Loucy (cell line): ENCODE data around the gene DSG4.

Experiments used
- H2AFZ ChIP-seq: fragments of 200-600 bp; sonication (generic); 2 replicates; pipeline ENCODE4 v1.6.0; 2016; ENCODE audit warnings: antibody characterized with exemption, mild to moderate bottlenecking, low read length, moderate library complexity
- H3F3A ChIP-seq: fragments of 200-600 bp; 2 replicates; pipeline ENCODE4 v1.6.0; 2016; ENCODE audit warnings: antibody characterized with exemption, low read depth, mild to moderate bottlenecking
- H3K27me3 ChIP-seq: fragments of 200-600 bp; sonication (generic); 2 replicates; pipeline ENCODE4 v1.6.1; 2014; ENCODE audit warnings: low read length, mild to moderate bottlenecking; ENCODE audit not compliant: insufficient read depth, poor library complexity, severe bottlenecking
- H3K36me3 ChIP-seq: fragments of 200-600 bp; sonication (generic); 2 replicates; pipeline ENCODE4 v1.6.1; 2016; ENCODE audit warnings: low read length; ENCODE audit not compliant: insufficient read depth
- H3K4me1 ChIP-seq: fragments of 200-600 bp; sonication (generic); 2 replicates; pipeline ENCODE4 v1.5.1; 2014; ENCODE audit warnings: low read length, mild to moderate bottlenecking; ENCODE audit not compliant: insufficient read depth, poor library complexity, severe bottlenecking
- H3K4me2 ChIP-seq: fragments of 200-600 bp; sonication (generic); 2 replicates; pipeline ENCODE4 v1.6.0; 2014; ENCODE audit warnings: antibody characterized with exemption, low read length, low read depth, mild to moderate bottlenecking; ENCODE audit not compliant: poor library complexity, severe bottlenecking
- H3K4me3 ChIP-seq: fragments of 200-600 bp; sonication (generic); 2 replicates; pipeline ENCODE4 v1.5.1; 2014; ENCODE audit warnings: low read length, mild to moderate bottlenecking, mixed read lengths; ENCODE audit not compliant: poor library complexity, severe bottlenecking
- H3K79me2 ChIP-seq: fragments of 200-600 bp; sonication (generic); 2 replicates; pipeline ENCODE4 v1.6.1; 2014; ENCODE audit warnings: low read length; ENCODE audit not compliant: insufficient read depth
- H3K9ac ChIP-seq: fragments of 200-600 bp; sonication (generic); 2 replicates; pipeline ENCODE4 v1.6.0; 2014; ENCODE audit warnings: mild to moderate bottlenecking, low read depth, low read length, moderate library complexity; ENCODE audit not compliant: poor library complexity, severe bottlenecking
- H3K9me2 ChIP-seq: fragments of 200-600 bp; sonication (generic); replicated peaks from 2 replicates; pipeline ENCODE4 v1.6.1; 2016; ENCODE audit warnings: low read depth, low read length, mixed read lengths
- H3K9me3 ChIP-seq: fragments of 200-600 bp; sonication (generic); 2 replicates; pipeline ENCODE4 v1.6.1; 2014; ENCODE audit warnings: mild to moderate bottlenecking, antibody characterized with exemption, low read length, low read depth; ENCODE audit not compliant: insufficient read depth
- H4K20me1 ChIP-seq: fragments of 200-600 bp; sonication (generic); 2 replicates; pipeline ENCODE4 v1.6.0; 2014; ENCODE audit warnings: antibody characterized with exemption, low read length, mild to moderate bottlenecking; ENCODE audit not compliant: insufficient read depth, poor library complexity, severe bottlenecking
- CTCF ChIP-seq: fragments of 200-600 bp; sonication (generic); conservative IDR thresholded peaks from 2 replicates; pipeline ENCODE4 v1.5.1; 2014; ENCODE audit warnings: mild to moderate bottlenecking, antibody characterized with exemption, low read length
- EZH2phosphoT487 ChIP-seq: fragments of 200-600 bp; IDR thresholded peaks from 2 replicates; pipeline ENCODE4 v1.6.1; 2018; ENCODE audit warnings: antibody characterized with exemption, mild to moderate bottlenecking, moderate library complexity, borderline replicate concordance

Gene DSG4

GRCh38 chr18:31420032-31420431 is 43.5 kb downstream of the DSG4 start:
- H3K4me2 ChIP-seq: no peak overlapping the region
- no peaks in the 10 kb centered on the region for H3K9me2 ChIP-seq

GRCh38 chr18:31420524-31420923 is 43.9 kb downstream of the DSG4 start:
- no peak for TF ChIP-seq EZH2phosphoT487
- TF ChIP-seq CTCF: no peak
- Histone ChIP-seq H3F3A (no peaks in the 10 kb centered on the region), H3K9me2 (no peaks in the 10 kb centered on the region), H3K27me3 (no peaks in the 10 kb centered on the region), H4K20me1 (no peaks in the 10 kb centered on the region), H3K4me3 (no peak overlapping the region), H3K36me3 (no peaks in the 10 kb centered on the region), H3K4me1 (no peaks in the 10 kb centered on the region), H2AFZ (no peak overlapping the region), H3K9me3 (no peaks in the 10 kb centered on the region), H3K4me2 (no peak overlapping the region), H3K79me2 (no peaks in the 10 kb centered on the region), H3K9ac (no peak overlapping the region)

More at GRCh38 chr18:31420032-31420431, 43.5 kb downstream of the DSG4 start:
- H2AFZ ChIP-seq: no peak overlapping the region
- no peaks in the 10 kb centered on the region for H3K36me3 ChIP-seq
- no peaks in the 10 kb centered on the region for H3K9me3 ChIP-seq
- no peak overlapping the region for H3K4me3 ChIP-seq
- H3F3A ChIP-seq: no peaks in the 10 kb centered on the region
- H3K4me1 ChIP-seq: no peaks in the 10 kb centered on the region
- TF ChIP-seq CTCF (no peak), EZH2phosphoT487 (no peak)
- no peaks in the 10 kb centered on the region for H3K27me3 ChIP-seq
- H3K9ac ChIP-seq: no peak overlapping the region
- H4K20me1 ChIP-seq: no peaks in the 10 kb centered on the region
- H3K79me2 ChIP-seq: no peaks in the 10 kb centered on the region

GRCh38 chr18:31424383-31424988 is 47.9 kb downstream of the DSG4 start:
- H3K36me3 ChIP-seq: no peaks in the 10 kb centered on the region

More at GRCh38 chr18:31424383-31424988, 47.9 kb downstream of the DSG4 start:
- Histone ChIP-seq H4K20me1 (no peaks in the 10 kb centered on the region), H3F3A (no peaks in the 10 kb centered on the region), H3K4me2 (no peak overlapping the region), H3K9me2 (no peaks in the 10 kb centered on the region), H3K9me3 (no peaks in the 10 kb centered on the region), H3K4me1 (no peaks in the 10 kb centered on the region), H3K9ac (no peak overlapping the region), H3K79me2 (no peaks in the 10 kb centered on the region), H3K27me3 (no peaks in the 10 kb centered on the region), H3K4me3 (no peak overlapping the region), H2AFZ (no peak overlapping the region)
- TF ChIP-seq EZH2phosphoT487 (no peak), CTCF (peak; percentile 95)
